K562 (cell line): ENCODE measurements around the gene KTI12. TPM values are rescaled to one million over a fixed set of nuclear protein-coding genes. Genes with fewer than 3 reads are reported as not detected.

ENCODE experiments used
- ARID2 ChIP-seq: fragments of 450-650 bp; IDR thresholded peaks from 2 replicates; pipeline ENCODE4 v1.6.1; 2017; ENCODE audit warnings: antibody characterized with exemption, mild to moderate bottlenecking
- IRF1 ChIP-seq: sonication (generic); formaldehyde crosslinking; IDR thresholded peaks from 2 replicates; pipeline ENCODE4 v1.8.0; 2022; ENCODE audit warnings: missing genetic modification reagents, mild to moderate bottlenecking, borderline replicate concordance
- KHSRP ChIP-seq: fragments of 450-650 bp; IDR thresholded peaks from 2 replicates; pipeline ENCODE4 v1.6.1; 2017
- SMAD4 ChIP-seq: fragments of 250-450 bp; sonication (Bioruptor Pico); conservative IDR thresholded peaks from 2 replicates; pipeline ENCODE4 v1.8.0; 2021; ENCODE audit warnings: inconsistent platforms, mild to moderate bottlenecking, moderate library complexity
- ZNF12 ChIP-seq: sonication (generic); formaldehyde crosslinking; IDR thresholded peaks from 2 replicates; pipeline ENCODE4 v1.4.0; 2020; ENCODE audit warnings: mild to moderate bottlenecking, missing genetic modification reagents
- ZNF134 ChIP-seq: fragments of 250-450 bp; sonication (Bioruptor Pico); conservative IDR thresholded peaks from 2 replicates; pipeline ENCODE4 v1.4.0; 2020
- polyA plus RNA-seq, 8 experiments: library from polyadenylated mRNA; depleted of rRNA in 4 of 8; stranded (reverse) in 5 of 8; unstranded in 3 of 8; fragments of >200 nt; fragmentation: Nextera tagmentation in 2 of 8; fragmentation: Illumina TruSeq in 1 of 8; extraction: Ambion mirVana in 2 of 8; extraction: Trizol in 1 of 8; gene quantifications; 2 replicates each; pipeline versions ENCODE4 v1.2.1 to v1.2.3, GENCODE V29; 2011 to 2014; ENCODE audit warnings: inconsistent platforms in 1 of 8, missing spikeins in 1 of 8
- total RNA-seq, 7 experiments: library from RNA; depleted of rRNA in 6 of 7; stranded (reverse); fragments of >200 nt in 6 of 7; fragmentation: Illumina TruSeq in 2 of 7; extraction: Trizol in 2 of 7; gene quantifications; 2 replicates each; pipeline versions ENCODE4 v1.2.1 to v1.2.3, GENCODE V29; 2011 to 2021; ENCODE audit warnings: low replicate concordance in 1 of 7
- TF ChIP-seq, protein P1 (sequence below), 2 experiments: fragments of 450-650 bp in 1 of 2; sonication (generic) in 1 of 2; formaldehyde crosslinking in 1 of 2; IDR thresholded peaks; 2 replicates each; pipeline versions ENCODE4 v1.7.1 to v1.9.0; 2016 to 2022; ENCODE audit warnings: inconsistent platforms in 1 of 2, mild to moderate bottlenecking in 1 of 2, missing genetic modification reagents in 1 of 2
- TF ChIP-seq, protein P2 (sequence below): sonication (generic); formaldehyde crosslinking; IDR thresholded peaks from 2 replicates; pipeline ENCODE4 v1.8.1; 2023; ENCODE audit warnings: mild to moderate bottlenecking, missing genetic modification reagents
- TF ChIP-seq, protein P3 (sequence below): fragments of 250-450 bp; sonication (Bioruptor Pico); IDR thresholded peaks from 2 replicates; pipeline ENCODE4 v1.4.0; 2020; ENCODE audit warnings: mild to moderate bottlenecking
- TF ChIP-seq, protein P4 (sequence below): fragments of 250-450 bp; sonication (Bioruptor Pico); IDR thresholded peaks from 2 replicates; pipeline ENCODE4 v1.9.0; 2021; ENCODE audit warnings: mild to moderate bottlenecking, inconsistent platforms

KTI12 gene
- total and polyA plus RNA-seq, 9 of the 15 experiments (the other 6 are each of a cell fraction or from before 2014, with no cell fraction given): 3.1 to 22.8 (median 11.6) TPM

DNA sequence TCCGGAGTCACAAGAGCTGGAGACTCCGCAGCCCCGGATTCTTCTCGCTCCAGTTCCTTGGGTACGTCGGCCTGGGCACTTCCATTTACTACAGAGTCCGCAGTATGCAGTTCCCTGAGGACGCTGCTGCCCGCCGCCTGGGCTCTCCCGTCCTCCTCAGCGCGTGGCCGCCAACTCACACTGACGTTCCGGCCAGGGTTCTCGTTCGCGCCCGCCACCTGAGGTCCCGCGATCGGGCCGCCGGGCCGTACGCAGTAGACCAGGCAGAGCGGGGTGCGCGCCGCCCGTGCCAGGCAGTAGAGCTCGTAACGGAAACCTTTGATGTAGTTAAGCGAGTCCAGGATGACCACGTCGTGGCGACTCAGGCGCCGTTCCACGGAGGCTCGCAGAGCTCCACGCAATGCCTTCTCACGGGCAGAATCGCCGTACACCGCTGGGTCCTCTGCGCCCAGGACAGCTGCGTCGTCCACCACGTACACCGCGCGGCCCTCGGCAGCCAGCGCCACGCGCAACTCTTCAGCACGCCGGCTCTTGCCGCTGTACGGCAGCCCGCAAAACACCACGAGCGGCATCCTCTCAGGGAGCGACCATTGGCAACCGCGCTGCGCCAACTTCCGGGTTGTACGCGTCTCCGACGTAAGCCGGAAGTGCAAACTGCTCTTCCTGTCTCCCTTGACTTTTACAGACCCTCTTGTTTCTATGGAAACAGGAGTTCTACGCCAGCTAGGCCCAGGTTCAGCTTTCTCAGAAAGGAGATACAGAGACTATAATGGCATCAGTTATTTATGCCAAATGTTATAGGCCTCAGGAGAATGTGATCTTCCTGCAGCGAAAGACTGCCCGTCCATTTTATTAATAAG lies at the start of gene KTI12 (continued):
- TF ChIP-seq, protein P1, sequence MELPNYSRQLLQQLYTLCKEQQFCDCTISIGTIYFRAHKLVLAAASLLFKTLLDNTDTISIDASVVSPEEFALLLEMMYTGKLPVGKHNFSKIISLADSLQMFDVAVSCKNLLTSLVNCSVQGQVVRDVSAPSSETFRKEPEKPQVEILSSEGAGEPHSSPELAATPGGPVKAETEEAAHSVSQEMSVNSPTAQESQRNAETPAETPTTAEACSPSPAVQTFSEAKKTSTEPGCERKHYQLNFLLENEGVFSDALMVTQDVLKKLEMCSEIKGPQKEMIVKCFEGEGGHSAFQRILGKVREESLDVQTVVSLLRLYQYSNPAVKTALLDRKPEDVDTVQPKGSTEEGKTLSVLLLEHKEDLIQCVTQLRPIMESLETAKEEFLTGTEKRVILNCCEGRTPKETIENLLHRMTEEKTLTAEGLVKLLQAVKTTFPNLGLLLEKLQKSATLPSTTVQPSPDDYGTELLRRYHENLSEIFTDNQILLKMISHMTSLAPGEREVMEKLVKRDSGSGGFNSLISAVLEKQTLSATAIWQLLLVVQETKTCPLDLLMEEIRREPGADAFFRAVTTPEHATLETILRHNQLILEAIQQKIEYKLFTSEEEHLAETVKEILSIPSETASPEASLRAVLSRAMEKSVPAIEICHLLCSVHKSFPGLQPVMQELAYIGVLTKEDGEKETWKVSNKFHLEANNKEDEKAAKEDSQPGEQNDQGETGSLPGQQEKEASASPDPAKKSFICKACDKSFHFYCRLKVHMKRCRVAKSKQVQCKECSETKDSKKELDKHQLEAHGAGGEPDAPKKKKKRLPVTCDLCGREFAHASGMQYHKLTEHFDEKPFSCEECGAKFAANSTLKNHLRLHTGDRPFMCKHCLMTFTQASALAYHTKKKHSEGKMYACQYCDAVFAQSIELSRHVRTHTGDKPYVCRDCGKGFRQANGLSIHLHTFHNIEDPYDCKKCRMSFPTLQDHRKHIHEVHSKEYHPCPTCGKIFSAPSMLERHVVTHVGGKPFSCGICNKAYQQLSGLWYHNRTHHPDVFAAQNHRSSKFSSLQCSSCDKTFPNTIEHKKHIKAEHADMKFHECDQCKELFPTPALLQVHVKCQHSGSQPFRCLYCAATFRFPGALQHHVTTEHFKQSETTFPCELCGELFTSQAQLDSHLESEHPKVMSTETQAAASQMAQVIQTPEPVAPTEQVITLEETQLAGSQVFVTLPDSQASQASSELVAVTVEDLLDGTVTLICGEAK (IDR thresholded peaks at IDR 0.05): peak; percentile 95
- TF ChIP-seq, protein P1 (CRISPR knock-in tag; IDR thresholded peaks at IDR 0.05): no peak
- TF ChIP-seq ARID2 (no peak), ZNF134 (CRISPR knock-in tag) (no peak), ZNF12 (peak; percentile 85), KHSRP (0 out of 2 replicates have a peak, but pooled peaks have one; percentile 27), SMAD4 (peak; percentile 13; the same call in 1 of the 2 replicates), IRF1 (CRISPR knock-in tag) (peak; percentile 36; the same call in 1 of the 2 replicates)
- TF ChIP-seq, protein P2, sequence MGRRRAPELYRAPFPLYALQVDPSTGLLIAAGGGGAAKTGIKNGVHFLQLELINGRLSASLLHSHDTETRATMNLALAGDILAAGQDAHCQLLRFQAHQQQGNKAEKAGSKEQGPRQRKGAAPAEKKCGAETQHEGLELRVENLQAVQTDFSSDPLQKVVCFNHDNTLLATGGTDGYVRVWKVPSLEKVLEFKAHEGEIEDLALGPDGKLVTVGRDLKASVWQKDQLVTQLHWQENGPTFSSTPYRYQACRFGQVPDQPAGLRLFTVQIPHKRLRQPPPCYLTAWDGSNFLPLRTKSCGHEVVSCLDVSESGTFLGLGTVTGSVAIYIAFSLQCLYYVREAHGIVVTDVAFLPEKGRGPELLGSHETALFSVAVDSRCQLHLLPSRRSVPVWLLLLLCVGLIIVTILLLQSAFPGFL (CRISPR knock-in tag): no peak
- TF ChIP-seq, protein P3, sequence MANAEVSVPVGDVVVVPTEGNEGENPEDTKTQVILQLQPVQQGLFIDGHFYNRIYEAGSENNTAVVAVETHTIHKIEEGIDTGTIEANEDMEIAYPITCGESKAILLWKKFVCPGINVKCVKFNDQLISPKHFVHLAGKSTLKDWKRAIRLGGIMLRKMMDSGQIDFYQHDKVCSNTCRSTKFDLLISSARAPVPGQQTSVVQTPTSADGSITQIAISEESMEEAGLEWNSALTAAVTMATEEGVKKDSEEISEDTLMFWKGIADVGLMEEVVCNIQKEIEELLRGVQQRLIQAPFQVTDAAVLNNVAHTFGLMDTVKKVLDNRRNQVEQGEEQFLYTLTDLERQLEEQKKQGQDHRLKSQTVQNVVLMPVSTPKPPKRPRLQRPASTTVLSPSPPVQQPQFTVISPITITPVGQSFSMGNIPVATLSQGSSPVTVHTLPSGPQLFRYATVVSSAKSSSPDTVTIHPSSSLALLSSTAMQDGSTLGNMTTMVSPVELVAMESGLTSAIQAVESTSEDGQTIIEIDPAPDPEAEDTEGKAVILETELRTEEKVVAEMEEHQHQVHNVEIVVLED (CRISPR knock-in tag): peak; percentile 94
- TF ChIP-seq, protein P4, sequence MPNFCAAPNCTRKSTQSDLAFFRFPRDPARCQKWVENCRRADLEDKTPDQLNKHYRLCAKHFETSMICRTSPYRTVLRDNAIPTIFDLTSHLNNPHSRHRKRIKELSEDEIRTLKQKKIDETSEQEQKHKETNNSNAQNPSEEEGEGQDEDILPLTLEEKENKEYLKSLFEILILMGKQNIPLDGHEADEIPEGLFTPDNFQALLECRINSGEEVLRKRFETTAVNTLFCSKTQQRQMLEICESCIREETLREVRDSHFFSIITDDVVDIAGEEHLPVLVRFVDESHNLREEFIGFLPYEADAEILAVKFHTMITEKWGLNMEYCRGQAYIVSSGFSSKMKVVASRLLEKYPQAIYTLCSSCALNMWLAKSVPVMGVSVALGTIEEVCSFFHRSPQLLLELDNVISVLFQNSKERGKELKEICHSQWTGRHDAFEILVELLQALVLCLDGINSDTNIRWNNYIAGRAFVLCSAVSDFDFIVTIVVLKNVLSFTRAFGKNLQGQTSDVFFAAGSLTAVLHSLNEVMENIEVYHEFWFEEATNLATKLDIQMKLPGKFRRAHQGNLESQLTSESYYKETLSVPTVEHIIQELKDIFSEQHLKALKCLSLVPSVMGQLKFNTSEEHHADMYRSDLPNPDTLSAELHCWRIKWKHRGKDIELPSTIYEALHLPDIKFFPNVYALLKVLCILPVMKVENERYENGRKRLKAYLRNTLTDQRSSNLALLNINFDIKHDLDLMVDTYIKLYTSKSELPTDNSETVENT (CRISPR knock-in tag): peak; percentile 79
